HCEC 1CT (cell line): ENCODE data around the gene ATP8A1.

Experiments used
- DNase-seq: peaks from one replicate; pipeline ENCODE4 v3.0.0-alpha.2; 2017

ATP8A1 gene

DNA sequence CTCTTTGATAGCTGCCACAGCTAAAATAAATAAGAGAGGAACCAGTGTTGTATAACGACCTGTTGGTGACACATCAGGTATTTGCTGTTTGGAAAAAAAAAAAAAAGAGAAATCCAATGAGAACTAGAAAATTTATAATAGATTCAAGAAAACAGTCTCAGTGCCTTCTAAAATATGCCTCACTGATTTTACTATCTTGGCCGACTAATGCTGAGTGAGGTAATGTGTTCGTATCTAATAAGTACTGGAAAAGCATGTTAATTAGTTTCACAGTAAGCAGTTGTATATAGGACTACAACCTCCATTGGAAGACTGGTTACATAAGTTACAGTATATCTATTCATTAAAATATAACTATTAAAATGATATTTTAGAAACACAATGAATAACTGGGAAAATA, 32.4 kb downstream of the ATP8A1 start:
- no peak for DNase-seq

GRCh38 chr4:42618023-42618422, 38.9 kb downstream of the ATP8A1 start:
- DNase-seq: no peak

GRCh38 chr4:42617030-42617429, 39.9 kb downstream of the ATP8A1 start:
- DNase-seq: no peak

- no peak for DNase-seq
Observed at GRCh38 chr4:42616572-42616971, 40.3 kb downstream of the ATP8A1 start.

DNA sequence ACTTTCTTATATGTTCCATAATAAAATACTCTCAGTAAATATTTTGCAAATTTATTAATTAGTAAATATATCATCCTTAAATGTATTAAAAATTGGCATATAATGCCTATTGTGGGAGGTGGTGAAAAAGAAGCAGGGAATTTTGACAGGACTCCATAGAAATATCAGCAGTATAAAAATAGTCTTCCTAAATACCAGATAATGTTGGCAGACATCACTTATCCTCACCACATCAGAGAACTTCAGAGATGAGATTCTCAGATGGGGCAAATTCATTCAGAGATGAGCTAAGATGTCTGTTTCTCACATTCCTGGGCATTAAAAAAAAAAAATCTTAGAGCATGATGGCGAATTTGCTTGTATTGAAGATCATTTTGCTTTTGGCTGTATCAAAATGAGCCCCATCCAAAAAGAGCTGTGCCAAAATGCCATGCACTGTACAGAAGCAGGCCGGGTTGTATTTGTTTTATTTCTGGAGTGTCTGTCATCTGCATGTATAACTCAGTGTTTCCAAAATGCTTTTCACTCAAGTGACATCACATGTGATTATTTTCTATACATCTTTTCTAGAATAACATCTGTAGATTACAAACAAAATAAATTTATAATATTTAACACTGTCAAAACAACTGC, 41.7 kb downstream of the ATP8A1 start:
- no peak for DNase-seq

DNA sequence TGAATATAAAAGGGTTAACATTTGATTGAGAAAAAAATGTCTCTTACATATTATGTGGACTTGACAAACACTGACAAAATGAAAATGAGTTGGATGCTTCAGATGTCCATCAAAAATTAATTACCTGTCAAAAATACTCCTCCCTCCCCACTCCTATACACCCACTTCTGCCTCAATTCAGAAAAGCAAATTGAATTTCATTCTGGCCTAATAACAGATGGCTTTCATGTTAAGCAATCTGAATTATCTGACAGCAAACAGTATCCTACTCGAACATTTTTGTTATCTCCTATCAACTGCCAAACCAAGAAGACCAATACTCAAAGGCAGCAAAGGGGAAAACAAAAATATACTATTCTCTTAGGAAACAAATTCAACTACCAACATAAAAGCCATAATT, 44.0 kb downstream of the ATP8A1 start:
- DNase-seq: no peak

DNA sequence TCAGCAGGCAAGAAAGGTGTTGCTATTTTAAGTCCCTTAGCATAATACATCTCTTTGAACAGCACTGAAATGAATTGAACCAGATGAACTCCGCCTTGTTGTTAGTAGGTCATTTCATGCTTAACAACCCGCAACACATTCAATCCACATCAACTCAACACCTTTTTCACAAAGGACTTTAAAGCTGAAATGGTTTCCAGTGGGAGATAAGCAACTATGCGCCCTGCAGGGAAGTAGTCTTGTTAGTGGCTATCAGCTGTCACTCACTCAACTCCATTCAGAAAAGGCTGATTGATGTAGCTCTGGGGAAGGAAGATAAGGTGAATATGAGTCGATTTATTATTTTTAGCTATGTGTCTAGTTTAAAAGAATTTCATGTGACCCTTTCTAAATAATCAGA, 46.0 kb downstream of the ATP8A1 start:
- no peak for DNase-seq

DNA sequence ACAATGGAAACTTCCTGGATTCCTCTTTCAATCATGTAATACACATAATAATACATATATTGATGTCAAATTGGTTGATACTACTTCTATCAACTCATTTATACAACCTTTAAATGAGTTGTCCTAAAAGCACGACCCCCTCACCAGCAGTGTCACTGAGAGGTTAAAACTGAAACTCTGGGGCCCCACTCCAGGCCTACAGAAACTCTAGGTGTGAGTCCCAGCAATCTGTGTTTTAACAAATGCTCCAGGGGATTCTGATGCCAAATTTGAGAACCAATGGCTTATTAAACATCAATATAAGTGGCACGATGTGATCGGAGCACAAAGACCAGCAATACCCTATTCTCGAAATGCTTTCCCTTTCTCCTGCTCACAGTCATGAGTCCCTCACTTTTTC, 47.9 kb downstream of the ATP8A1 start:
- no peak for DNase-seq

DNA sequence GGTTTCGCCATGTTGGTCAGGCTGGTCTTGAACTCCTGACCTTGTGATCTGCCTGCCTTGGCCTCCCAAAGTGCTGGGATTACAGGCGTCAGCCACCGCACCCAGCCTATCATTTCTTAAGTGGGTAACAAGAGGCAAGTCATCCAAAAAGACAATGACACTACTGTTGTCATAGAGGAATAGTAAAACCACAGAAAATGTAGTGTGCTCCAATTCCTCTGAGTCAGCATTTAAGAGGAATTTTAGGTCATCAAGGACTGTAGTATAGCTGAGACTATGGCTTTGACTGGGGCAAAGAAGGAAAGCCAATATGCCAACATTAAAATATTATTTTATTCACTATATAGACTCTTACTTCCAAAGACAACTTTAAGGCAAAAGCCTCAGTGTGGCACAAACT, 48.4 kb downstream of the ATP8A1 start:
- no peak for DNase-seq

- DNase-seq: no peak
Observed at GRCh38 chr4:42607011-42607726, 49.7 kb downstream of the ATP8A1 start.

- no peak for DNase-seq
Observed at GRCh38 chr4:42605264-42605663, 51.6 kb downstream of the ATP8A1 start.

DNA sequence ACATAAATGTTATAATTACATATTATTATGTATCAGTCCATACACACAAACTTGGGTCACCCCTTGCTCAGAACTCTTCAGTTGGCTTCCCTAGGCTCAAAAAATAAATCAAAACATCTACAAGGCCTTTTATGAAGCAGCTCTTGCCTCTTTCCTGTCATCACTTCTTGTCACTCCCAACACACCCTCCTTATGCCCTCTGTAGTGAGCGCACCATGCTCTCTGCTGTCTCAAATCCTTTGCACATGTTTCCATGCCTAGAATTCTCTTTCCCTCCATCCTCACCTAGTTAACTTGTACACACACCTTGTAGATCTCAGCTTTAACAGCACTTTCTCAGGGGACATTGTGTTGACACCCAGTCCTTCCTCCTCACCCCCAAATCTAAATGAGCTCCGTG, 53.0 kb downstream of the ATP8A1 start:
- no peak for DNase-seq

- no peak for DNase-seq
Observed at GRCh38 chr4:42600578-42600977, 56.3 kb downstream of the ATP8A1 start.

- DNase-seq: no peak
Observed at GRCh38 chr4:42596918-42597317, 60.0 kb downstream of the ATP8A1 start.

DNA sequence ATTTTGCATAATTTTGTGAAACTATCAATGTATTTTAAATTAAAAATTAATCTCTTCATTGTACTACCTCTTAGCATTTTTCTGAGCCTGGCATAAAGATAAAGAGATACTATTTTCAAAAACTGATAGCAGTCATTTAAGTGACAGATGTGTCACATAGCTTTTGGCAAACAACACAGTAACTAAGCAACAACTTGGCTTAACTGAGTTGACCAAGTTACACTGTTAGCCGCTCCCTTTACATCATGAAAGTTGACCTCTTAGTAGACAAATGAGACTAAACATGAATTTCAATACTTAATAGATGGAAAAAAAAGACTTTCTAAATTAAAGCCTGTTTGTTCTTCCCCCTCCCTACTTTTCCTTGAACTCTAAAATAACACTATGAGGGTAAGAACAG, 62.0 kb downstream of the ATP8A1 start:
- DNase-seq: no peak

- DNase-seq: no peak
Observed at GRCh38 chr4:42588909-42589308, 68.0 kb downstream of the ATP8A1 start.

- DNase-seq: no peak
Observed at GRCh38 chr4:42586775-42587174, 70.1 kb downstream of the ATP8A1 start.

GRCh38 chr4:42579903-42580302, 77.0 kb downstream of the ATP8A1 start:
- no peak for DNase-seq

DNA sequence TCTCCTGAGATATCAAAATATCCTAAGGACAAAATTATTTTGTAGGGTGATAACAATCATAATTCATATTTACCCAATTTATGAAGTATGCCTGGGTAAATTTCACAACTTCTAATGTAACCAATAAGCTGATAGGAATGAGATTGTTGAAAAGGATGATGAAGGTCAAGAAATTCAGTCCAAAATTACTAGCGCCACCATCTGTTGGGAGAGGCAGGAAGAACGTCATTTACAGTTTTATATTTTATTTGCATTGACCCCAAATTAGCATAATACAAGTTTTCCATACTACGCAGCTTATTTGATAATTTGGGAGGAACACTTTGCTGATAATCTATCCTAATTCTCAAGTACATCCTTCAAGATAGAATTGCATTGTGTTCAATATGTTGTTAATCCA, 78.7 kb downstream of the ATP8A1 start:
- DNase-seq: no peak

DNA sequence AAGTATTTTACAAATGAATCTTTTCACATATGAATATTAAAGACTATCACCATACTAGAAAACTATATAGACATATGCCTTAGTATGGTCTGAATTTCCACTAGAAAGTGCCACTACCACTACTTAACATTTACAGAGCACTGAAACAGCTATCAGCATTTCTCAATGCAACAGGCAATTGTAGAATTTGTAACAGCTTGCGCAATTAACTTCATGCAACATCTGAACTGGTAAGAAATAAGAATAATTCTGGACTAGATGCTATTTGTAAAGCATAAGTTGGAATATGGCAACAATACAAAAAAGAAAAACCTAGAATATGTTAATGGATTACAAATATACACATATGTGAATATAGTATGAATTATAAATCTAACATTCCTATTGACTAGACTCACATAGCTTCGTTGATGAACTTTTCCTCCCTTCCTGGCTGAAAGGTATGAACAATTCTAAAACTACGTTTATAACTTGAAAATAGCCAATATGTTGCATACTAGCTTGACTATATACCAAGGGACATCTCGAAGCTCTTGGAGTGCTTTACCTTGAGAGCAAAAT, 82.0 kb downstream of the ATP8A1 start:
- DNase-seq: no peak

DNA sequence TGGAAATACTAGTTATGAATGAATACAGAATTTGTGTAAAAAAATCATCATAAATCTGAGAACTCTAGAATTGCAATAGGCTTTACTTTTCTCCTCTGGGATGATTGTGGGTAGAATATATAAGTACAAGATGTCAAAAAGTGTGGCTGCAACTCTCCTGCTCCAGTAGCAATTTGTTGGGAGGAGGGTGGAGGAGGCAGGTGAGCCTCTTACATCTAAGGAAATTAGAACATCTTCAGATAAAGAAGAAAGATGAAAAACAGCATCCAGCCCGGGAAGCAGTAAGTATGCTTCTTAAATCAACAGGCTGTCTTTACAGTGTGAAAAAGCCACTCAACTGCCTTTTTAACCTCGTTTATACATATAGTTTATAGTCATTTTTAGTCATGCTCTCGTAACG, 83.7 kb downstream of the ATP8A1 start:
- no peak for DNase-seq

- no peak for DNase-seq
Observed at GRCh38 chr4:42570221-42570620, 86.7 kb downstream of the ATP8A1 start.

- DNase-seq: peak; percentile 15
Observed at GRCh38 chr4:42568610-42569207, 88.2 kb downstream of the ATP8A1 start.

- DNase-seq: no peak
Observed at GRCh38 chr4:42566835-42567234, 90.1 kb downstream of the ATP8A1 start.
